HG02840 (cell line): ENCODE data around the gene ZNF92.
"Not testable (repeated sequence)": the region's sequence is repeated elsewhere in the genome, so short reads cannot be mapped to it uniquely, and the experiment has no call there.

Experiments used
- ATAC-seq: cut with Tn5 transposase; IDR thresholded peaks from one replicate; pipeline ENCODE4 v1.9.1; 2021; ENCODE audit warnings: mild to moderate bottlenecking, moderate library complexity, moderate number of reproducible peaks; ENCODE audit not compliant: unreplicated experiment, low FRiP score

ZNF92 gene

DNA sequence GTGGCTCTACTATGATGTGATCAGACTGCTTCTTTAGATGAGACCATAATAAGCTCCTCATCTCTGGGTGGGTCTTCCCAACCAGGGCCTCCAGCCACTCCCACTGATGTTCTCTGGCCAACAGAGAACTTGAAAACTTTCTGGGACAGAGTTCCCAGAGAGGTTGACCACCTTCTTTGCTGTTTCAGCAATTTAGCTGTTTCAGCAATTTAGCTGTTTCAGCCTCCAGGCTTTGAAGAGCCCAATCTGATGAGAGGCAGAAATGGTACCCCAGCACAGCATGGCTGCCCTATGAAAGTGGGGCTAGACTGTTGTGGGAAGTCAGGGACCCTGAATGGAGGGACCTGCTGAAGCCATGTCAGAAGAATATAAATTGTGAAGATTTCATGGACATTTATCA lies 49.0 kb downstream of the ZNF92 start:
- ATAC-seq = no peak

DNA sequence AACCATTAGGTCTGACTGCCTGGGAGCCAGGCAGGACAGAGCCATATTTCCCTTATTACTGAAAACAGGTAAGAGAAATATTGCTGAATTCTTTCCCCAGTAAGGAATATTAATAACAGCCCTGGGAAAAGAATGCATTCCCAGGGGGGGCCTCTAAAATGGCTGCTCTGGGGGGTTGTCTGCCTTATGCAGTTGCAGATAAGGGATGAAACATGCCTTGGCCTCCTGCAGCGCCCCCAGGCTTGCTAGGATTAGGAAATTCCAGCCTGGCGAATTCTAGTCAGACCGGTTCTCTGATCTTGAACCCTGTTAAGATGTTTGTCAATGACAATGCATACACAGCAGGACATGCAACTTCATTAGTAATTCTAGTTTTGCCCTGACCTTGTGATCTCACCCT lies 49.6 kb downstream of the ZNF92 start:
- not testable (repeated sequence) for ATAC-seq

DNA sequence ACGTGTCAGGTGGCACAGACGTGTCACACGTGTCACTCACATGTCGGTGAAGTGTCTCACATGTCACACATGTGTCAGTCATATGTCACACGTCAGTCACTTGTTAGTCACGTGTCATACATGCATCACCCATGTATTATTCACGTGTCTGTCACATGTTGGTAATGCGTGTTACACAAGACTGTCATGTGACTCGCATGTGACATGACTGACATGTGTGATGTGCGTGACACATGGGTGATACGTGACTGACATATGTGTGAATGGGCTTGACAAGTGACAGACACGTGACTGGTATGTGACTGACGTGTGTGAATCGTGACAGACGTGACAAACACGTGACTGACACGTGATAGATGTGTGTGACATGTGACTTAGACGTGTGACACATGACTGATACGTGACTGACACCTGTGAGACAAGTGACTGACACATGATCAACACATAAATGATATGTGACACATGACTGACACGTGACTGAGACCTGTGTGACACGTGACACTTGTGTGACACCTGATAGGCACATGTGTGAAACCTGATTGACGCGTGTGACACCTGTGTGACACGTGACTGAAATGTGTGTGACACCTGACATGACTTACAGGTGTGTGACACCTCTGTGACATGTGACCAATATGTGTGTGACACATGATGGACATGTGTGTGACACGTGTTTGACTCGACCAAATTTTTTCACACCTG lies 56.1 kb downstream of the ZNF92 start:
- ATAC-seq = no peak

GRCh38 chr7:65430344-65431186 lies 56.9 kb downstream of the ZNF92 start:
- ATAC-seq = no peak

DNA sequence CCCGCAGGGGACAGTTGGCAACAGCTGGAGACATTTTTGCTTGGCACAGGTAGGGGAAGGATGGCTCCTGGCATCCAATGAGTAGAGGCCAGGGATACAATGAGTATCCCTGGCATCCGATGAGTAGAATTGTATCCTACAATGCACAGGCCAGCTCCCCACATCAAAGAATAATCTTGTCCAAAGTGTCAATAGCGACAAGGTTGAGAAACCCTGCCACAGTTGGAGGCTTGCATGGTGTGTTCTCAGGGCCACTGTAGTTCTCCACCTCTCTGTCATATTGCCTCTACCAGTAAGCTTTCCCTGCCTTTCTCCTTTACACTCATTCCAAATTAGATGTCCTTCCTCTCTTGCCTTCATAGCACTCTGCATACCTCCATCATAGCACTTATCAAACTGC lies 60.7 kb downstream of the ZNF92 start:
- no peak for ATAC-seq

DNA sequence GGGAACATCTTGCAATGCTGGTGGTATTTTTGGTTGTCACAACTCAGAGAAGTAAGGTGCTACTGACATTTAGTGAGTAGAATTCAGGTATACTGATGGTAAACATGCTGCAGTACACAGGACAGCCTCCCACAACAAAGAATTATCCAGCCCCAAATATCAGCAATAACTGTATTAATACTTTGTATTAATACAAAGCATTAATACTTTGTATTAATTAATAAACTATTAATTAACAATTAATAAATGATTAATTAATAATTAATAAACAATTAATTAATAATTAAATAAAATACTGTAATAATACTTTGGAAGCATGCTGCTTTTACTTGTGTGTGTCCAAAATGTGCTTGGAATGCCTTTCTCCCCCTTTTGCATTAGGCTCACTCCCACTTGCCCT lies 62.5 kb downstream of the ZNF92 start:
- ATAC-seq = no peak

- ATAC-seq = no peak
Observed at GRCh38 chr7:65438598-65438997, 64.9 kb downstream of the ZNF92 start.

DNA sequence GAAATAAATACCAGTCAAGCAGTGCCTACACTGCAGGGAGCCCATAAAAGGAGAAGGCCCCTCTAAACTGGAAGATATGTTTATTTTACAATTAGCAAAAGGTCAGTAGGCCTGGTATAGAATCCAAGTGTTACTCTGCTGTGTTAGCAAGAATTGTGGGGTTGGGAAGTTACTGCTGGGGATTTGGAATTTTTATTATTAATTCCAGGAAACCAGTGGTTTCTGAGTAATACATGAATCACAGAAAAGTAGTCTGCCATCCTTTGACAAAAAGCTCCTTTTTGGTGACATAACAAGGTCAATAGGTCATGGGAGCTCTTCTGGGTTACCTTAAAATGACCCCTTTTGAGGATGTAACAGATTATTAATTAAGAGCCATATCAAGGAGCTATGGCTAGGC lies 67.4 kb downstream of the ZNF92 start:
- ATAC-seq = no peak

- no peak for ATAC-seq
Observed at GRCh38 chr7:65444205-65444842, 70.7 kb downstream of the ZNF92 start.

DNA sequence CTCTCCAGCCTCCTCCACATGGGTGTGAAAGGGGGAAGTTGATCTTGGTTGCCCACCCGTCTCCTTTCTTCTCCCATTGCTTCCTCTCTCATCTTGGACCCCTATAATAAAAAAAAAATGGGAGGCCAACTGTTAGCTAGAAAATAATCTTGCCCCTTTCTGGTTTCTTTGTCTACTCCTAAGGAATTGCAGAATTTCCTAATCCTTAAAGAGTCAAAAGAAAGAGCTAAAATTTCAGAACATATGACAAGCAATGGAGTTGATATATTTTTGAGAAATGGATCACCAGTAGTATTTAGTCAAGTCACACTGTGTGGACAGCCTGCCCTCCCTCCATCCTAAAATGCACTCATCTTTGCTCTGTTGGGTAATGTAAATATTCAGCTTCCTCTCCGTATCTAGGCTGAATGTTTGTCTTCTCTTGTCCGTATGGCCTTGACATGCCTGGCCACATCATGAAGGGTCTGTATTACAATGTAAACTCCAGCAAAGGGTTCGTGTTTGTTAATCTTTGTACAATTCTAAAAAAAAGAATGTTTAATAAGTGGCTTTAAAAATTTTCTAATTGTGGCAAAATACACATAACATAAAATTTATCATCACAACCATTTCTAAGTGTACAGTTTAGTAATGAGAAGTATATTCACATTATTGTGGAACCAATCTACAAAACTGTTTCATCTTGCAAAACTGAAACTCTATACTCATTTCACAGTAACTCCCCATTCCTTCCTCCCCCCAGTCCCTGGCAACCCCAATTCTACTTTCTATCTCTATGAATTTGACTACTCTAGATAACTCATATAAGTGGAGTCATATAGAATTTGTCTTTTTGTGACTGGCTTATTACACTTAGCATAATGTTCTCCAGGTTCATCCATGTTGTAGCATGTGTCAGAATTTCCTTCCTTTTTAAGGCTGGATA lies 71.5 kb downstream of the ZNF92 start:
- no peak for ATAC-seq

- ATAC-seq = not testable (repeated sequence)
Observed at GRCh38 chr7:65447041-65447440, 73.4 kb downstream of the ZNF92 start.

GRCh38 chr7:65448816-65449504 lies 75.3 kb downstream of the ZNF92 start:
- no peak for ATAC-seq

GRCh38 chr7:65449505-65449852 lies 75.8 kb downstream of the ZNF92 start:
- no peak for ATAC-seq
